HepG2 (cell line): ENCODE data around the gene RHBDD2. TPM values are rescaled to one million over a fixed set of nuclear protein-coding genes. Genes with fewer than 3 reads are reported as not detected.
A peak's percentile ranks its signal among the peaks of the same experiment; 100 is the strongest.

ENCODE experiments used
- FOXK2 ChIP-seq: fragments of 450-650 bp; IDR thresholded peaks from 2 replicates; pipeline ENCODE4 v1.6.1; 2016
- HCFC1 ChIP-seq: fragments of 150-350 bp; IDR thresholded peaks from 2 replicates; pipeline ENCODE4 v1.6.1; 2014; ENCODE audit warnings: low read depth, low read length
- IKZF5 ChIP-seq: IDR thresholded peaks from 2 replicates; pipeline ENCODE4 v1.6.1; 2018; ENCODE audit warnings: missing genetic modification reagents, mild to moderate bottlenecking, missing compliant biosample characterization
- KLF12 ChIP-seq: sonication (generic); formaldehyde crosslinking; IDR thresholded peaks from 2 replicates; pipeline ENCODE4 v1.4.0; 2020; ENCODE audit warnings: missing genetic modification reagents, borderline replicate concordance
- KLF13 ChIP-seq: sonication (generic); formaldehyde crosslinking; IDR thresholded peaks from 2 replicates; pipeline ENCODE4 v1.4.0; 2020; ENCODE audit warnings: mild to moderate bottlenecking, missing genetic modification reagents
- MAFG ChIP-seq: sonication (generic); formaldehyde crosslinking; IDR thresholded peaks from 2 replicates; pipeline ENCODE4 v1.5.1; 2020; ENCODE audit warnings: mild to moderate bottlenecking, missing genetic modification reagents
- NFYC ChIP-seq: IDR thresholded peaks from 2 replicates; pipeline ENCODE4 v1.6.1; 2016; ENCODE audit warnings: missing genetic modification reagents, missing compliant biosample characterization
- POLR2A ChIP-seq, 2 experiments: IDR thresholded peaks; 2 replicates each; pipeline ENCODE4 v1.6.1; 2011; ENCODE audit warnings: low read depth in 2 of 2, low read length in 2 of 2, mild to moderate bottlenecking in 1 of 2, moderate library complexity in 1 of 2; ENCODE audit not compliant: insufficient read depth in 1 of 2
- SP5 ChIP-seq: IDR thresholded peaks from 2 replicates; pipeline ENCODE4 v1.6.1; 2016; ENCODE audit warnings: low read depth, borderline replicate concordance
- SPEN ChIP-seq: sonication (generic); formaldehyde crosslinking; IDR thresholded peaks from 2 replicates; pipeline ENCODE4 v1.5.1; 2020; ENCODE audit warnings: low read depth, mild to moderate bottlenecking, missing genetic modification reagents
- SSRP1 ChIP-seq: IDR thresholded peaks from 2 replicates; pipeline ENCODE4 v1.6.1; 2016; ENCODE audit warnings: control low read depth
- ZBTB10 ChIP-seq: sonication (generic); formaldehyde crosslinking; IDR thresholded peaks from 2 replicates; pipeline ENCODE4 v1.4.0; 2020; ENCODE audit warnings: missing genetic modification reagents, borderline replicate concordance
- ZBTB39 ChIP-seq: sonication (generic); formaldehyde crosslinking; IDR thresholded peaks from 2 replicates; pipeline ENCODE4 v1.5.0; 2020; ENCODE audit warnings: missing genetic modification reagents
- ZFP90 ChIP-seq: sonication (generic); formaldehyde crosslinking; IDR thresholded peaks from 2 replicates; pipeline ENCODE4 v1.8.0; 2022; ENCODE audit warnings: missing genetic modification reagents, mild to moderate bottlenecking, inconsistent platforms, borderline replicate concordance
- ZKSCAN8 ChIP-seq: IDR thresholded peaks from 2 replicates; pipeline ENCODE4 v1.6.1; 2016; ENCODE audit warnings: borderline replicate concordance, missing genetic modification reagents, missing compliant biosample characterization
- ZNF101 ChIP-seq: sonication (generic); formaldehyde crosslinking; IDR thresholded peaks from 2 replicates; pipeline ENCODE4 v1.4.0; 2020; ENCODE audit warnings: mild to moderate bottlenecking, low read depth, missing genetic modification reagents, borderline replicate concordance
- ZNF121 ChIP-seq: sonication (generic); formaldehyde crosslinking; IDR thresholded peaks from 2 replicates; pipeline ENCODE4 v1.5.0; 2020; ENCODE audit warnings: mild to moderate bottlenecking, missing genetic modification reagents
- ZNF138 ChIP-seq: sonication (generic); formaldehyde crosslinking; IDR thresholded peaks from 2 replicates; pipeline ENCODE4 v1.5.0; 2020; ENCODE audit warnings: mild to moderate bottlenecking, low read depth, missing genetic modification reagents
- ZNF20 ChIP-seq: sonication (generic); formaldehyde crosslinking; IDR thresholded peaks from 2 replicates; pipeline ENCODE4 v1.4.0; 2020; ENCODE audit warnings: mild to moderate bottlenecking, moderate library complexity, missing genetic modification reagents
- ZNF451 ChIP-seq: sonication (generic); formaldehyde crosslinking; IDR thresholded peaks from 2 replicates; pipeline ENCODE4 v1.5.0; 2020; ENCODE audit warnings: mild to moderate bottlenecking, missing genetic modification reagents
- ZNF580 ChIP-seq: IDR thresholded peaks from 2 replicates; pipeline ENCODE4 v1.6.1; 2016; ENCODE audit warnings: low read depth, borderline replicate concordance
- ZNF589 ChIP-seq: sonication (generic); formaldehyde crosslinking; conservative IDR thresholded peaks from 2 replicates; pipeline ENCODE4 v1.8.0; 2022; ENCODE audit warnings: mild to moderate bottlenecking, moderate library complexity, missing genetic modification reagents
- ZNF782 ChIP-seq: sonication (generic); formaldehyde crosslinking; IDR thresholded peaks from 2 replicates; pipeline ENCODE4 v1.4.0; 2020; ENCODE audit warnings: missing genetic modification reagents, mild to moderate bottlenecking, borderline replicate concordance
- polyA plus RNA-seq, 8 experiments: library from polyadenylated mRNA; depleted of rRNA in 3 of 8; stranded (reverse) in 7 of 8; unstranded in 1 of 8; fragments of >200 nt; fragmentation: Illumina TruSeq in 4 of 8; extraction: Trizol in 4 of 8; gene quantifications; 2 replicates each; pipeline versions ENCODE4 v1.2.1 to v1.2.3, GENCODE V29; 2011 to 2016; ENCODE audit warnings: low read depth in 4 of 8, missing spikeins in 1 of 8, mixed read lengths in 1 of 8; ENCODE audit not compliant: insufficient read depth in 1 of 8
- total RNA-seq, 5 experiments: library from RNA; depleted of rRNA; stranded (reverse); fragments of >200 nt; fragmentation: Illumina TruSeq; extraction: Trizol; gene quantifications; 2 replicates each; pipeline ENCODE4 v1.2.3, GENCODE V29; 2016; ENCODE audit warnings: low read depth in 1 of 5

Gene RHBDD2
- total and polyA plus RNA-seq, 2 of the 13 experiments (the other 11 are each of a cell fraction or from before 2014, with no cell fraction given) = 23.1 to 26.4 TPM

- TF ChIP-seq IKZF5 (CRISPR knock-in tag) (0 out of 2 replicates have a peak, but pooled peaks have one; percentile 25), SSRP1 (CRISPR knock-in tag) (peak; percentile 55; the same call in 1 of the 2 replicates), ZNF101 (CRISPR knock-in tag) (no peak), FOXK2 (no peak), SPEN (CRISPR knock-in tag) (no peak), ZNF20 (0 out of 2 replicates have a peak, but pooled peaks have one; percentile 5), KLF12 (no peak), ZNF451 (CRISPR knock-in tag) (no peak), ZFP90 (CRISPR knock-in tag) (no peak), ZNF580 (no peak), ZBTB39 (no peak), ZBTB10 (peak; percentile 80), ZNF138 (no peak), ZNF782 (no peak), SP5 (CRISPR knock-in tag) (peak; percentile 45; the same call in 1 of the 2 replicates), ZNF589 (CRISPR knock-in tag) (0 out of 2 replicates have a peak, but pooled peaks have one; percentile 9), POLR2A (IDR thresholded peaks at IDR 0.05; ENCODE audit: insufficient read depth in 1 of 2, low read depth in 2 of 2, low read length in 2 of 2) (peak in 1 of 2 experiments; percentile 69; a peak in 2 of 4 replicates), ZNF121 (CRISPR knock-in tag) (no peak), NFYC (no peak), HCFC1 (no peak), MAFG (no peak), KLF13 (CRISPR knock-in tag) (no peak), ZKSCAN8 (CRISPR knock-in tag) (0 out of 2 replicates have a peak, but pooled peaks have one; percentile 37)
Observed at GRCh38 chr7:75915416-75916156, 36.8 kb downstream of the RHBDD2 start (continued).
